ENCODE data around the gene KLRF2.

The KLRF2 gene

GRCh38 chr12:9936591-9936990 lies 55.3 kb downstream of the KLRF2 start:
- no peak for DNase-seq (ENCODE audit: low read depth in 2 of 2)

- no peak for DNase-seq (ENCODE audit: low read depth in 2 of 2)
Measured at GRCh38 chr12:9940375-9940774, 59.1 kb downstream of the KLRF2 start.

DNA sequence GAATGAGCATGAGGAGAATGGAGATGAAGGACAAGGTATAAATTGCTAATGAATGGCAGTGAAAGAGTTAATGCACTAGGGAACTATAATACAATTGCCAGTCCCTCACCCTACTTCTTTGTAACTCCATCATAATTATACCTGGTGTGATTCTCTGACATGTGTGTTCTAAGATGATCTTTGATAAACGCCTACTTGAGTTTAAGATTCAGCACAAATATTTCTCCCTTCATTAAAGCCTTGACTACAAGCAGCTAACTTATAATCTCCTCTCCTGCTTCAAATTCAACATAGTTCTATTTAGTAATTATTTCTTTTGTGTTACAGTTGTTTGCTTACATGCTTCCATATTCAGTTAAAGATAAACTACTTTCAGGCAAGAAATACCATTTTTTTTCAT lies 60.5 kb downstream of the KLRF2 start:
- DNase-seq (ENCODE audit: low read depth in 2 of 2), result no peak

DNA sequence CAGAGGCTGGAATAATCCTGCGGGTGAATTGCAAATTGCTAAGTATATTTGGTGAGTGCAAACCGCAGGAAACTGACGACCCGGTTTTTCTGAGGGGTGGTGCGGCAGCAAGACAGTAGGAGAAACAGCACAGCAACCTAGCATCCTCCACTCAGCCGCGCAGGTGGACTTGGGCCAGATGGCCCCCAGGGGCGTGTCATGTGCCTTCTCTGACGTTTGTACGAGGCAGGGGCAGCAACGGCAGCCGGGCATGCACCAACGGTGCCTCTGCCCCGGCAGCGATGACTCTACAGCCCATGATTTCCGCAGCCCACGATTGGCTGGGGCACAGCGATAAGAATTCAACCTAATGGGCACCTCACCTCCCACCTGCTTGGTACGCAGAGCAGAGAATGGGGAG lies 62.0 kb downstream of the KLRF2 start:
- DNase-seq (ENCODE audit: low read depth in 2 of 2), result no peak

DNA sequence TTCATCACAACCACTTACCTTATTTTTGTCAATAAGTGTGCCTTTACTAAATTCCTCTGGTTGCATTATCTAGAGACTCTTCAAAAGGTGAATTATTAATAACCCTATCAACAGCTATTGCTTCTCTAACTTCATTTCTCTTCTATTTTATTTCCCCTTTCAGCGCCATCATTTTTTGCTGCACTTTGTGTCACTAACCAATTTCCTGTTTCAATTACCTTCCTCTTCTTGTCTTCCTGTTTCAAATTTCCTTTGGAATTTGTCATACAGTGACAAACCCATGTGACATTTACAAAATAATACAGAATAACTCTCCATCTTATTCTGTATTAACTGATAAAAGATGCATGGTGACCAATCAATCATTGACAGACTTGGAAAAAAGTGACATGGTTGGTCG lies 63.1 kb downstream of the KLRF2 start:
- DNase-seq (ENCODE audit: low read depth in 2 of 2), result no peak
